Glomerular visceral epithelial cell (primary cell): ENCODE data around the gene XYLT1.
"Not testable (repeated sequence)": the region's sequence is repeated elsewhere in the genome, so short reads cannot be mapped to it uniquely, and the experiment has no call there.

ENCODE experiments used
- DNase-seq: peaks from one replicate; pipeline ENCODE4 v3.0.0-alpha.2; 2016; ENCODE audit errors: extremely low spot score

The XYLT1 gene

DNA sequence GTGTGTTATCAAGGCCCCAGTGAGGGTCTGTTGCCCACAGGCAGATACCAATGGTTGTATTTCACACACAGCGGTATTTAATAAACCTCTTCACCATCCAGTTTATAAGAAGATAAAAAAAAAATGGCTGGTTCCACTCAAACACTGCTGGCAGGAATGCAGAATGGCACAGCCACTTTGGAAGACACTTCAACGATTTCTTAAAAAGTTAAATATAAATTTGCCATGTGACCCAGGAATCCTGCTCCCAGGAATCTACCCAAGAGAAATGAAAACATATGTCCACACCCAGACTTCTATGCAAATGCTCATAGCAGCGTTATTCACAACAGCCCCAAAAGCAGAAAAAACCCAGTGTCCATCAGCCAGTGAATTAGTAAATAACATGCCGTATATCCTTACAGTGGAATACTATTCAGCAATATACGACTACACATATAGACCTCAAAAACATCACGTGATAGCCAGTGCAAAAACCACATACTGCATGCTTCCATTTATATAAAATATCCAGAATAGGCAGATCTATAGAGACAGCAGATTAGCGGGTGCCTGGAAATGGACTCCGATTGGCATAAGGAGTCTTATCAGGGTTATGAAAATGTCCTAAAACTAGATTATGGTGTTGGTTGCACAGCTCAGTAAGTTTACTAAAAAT is 38.7 kb downstream of the XYLT1 start:
- no peak for DNase-seq

DNA sequence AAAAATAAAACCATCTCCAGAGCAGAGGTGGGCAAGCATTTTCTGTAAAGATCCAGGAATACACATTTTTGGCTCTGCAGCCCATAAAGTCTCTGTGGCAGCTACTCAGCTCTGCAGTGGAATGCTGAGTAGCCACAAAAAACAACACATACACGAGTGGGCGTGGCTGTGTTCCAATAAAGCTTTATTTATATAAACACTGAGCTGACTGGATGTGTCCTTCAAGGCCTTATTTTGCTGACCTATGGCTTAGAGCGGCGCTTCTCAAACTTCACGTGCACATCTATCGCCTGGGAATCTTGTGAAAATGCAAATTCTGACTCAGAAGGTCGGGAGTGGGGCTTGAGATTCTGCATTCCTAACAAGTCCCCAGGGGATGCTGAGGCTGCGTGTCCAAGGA is 39.7 kb downstream of the XYLT1 start:
- no peak for DNase-seq

DNA sequence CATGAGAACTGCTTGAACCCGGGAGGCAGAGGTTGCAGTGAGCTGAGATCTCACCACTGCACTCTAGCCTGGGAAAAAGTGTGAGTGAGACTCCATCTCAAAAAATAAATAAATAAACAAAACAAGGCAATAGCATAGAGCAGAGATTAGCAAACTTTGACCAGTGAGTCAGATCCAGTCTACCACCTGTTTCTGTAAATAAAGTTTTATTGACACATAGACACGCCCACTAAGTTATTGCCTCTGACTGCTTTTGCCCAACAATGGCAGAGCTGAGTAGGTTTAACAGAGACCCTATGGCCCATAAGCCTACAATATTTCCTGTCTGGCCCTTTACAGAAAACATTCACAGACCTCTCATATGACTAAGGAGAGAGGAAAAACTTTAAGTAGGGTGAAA is 44.3 kb downstream of the XYLT1 start:
- no peak for DNase-seq

DNA sequence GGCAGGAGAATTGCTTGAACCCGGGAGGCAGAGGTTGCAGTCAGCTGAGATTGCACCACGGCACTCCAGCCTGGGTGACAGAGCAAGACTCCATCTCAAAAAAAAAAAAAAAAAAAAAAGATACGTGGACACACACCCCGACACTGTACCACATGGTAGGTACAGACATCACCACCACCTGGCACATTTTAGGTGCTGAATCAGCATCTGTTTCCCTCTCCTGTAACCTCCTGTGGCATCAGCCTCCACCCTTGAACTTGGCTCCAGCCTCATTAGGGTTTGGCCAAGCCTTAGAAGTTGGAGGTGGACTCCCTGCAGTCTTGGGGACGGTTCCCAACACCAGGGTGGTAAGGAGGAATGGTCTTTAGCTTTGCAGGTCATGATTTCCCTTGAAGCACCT is 46.0 kb downstream of the XYLT1 start:
- DNase-seq, result no peak

DNA sequence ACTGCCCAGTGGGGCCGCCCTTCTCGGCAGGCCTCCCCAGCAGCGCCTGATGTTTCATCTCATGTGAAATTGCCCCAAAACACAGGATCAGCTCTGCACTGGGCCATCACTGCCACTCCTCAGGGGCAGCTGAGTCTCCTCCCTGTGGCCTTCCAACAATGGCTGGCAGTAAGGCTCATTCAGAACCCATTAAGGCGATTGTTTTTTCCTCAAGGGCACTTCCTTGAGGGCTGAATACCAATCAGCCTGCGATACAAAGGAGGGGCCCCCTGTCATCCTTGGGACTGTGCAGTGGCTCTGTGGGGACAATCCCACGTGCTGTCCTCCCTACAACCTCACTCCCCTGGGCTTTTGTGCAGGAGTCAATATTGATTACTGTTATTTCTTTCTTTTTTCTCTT is 47.5 kb downstream of the XYLT1 start:
- no peak for DNase-seq

DNA sequence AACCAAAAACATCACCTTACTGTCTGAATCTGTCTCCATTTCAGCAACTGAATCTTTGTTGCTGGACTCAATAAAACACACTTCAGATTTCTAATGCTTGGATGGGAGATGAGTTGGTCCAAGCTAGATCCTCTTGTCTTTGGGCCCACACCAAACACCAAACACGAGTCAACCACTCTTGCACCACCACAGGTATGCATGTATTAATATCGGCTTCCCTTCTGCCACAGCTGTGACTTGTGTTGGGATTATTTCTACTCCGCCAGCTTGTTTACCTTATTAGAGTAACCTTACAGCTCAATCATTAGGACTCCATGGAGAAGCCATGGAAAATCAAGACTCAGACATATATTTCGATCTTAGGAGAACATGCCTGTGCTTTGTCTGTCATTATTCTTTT is 49.9 kb downstream of the XYLT1 start:
- no peak for DNase-seq

DNA sequence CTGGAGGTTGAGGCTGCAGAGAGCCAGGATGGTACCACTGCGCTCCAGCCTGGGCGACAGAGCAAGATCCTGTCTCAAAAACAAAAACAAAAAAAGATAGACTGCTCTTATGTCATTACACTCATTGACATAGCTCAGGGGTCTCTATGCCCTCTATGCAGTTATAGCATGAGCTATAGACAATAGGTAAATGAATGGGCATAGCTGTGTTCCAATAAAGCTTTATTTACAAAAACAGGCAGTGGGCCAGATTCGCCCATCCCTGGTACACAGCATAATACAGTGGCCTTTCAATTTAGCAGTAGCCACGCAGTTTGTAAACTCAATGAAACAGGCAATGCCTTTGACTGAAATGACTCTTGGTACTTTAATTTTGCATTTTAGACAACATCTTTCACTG is 51.5 kb downstream of the XYLT1 start:
- no peak for DNase-seq

DNA sequence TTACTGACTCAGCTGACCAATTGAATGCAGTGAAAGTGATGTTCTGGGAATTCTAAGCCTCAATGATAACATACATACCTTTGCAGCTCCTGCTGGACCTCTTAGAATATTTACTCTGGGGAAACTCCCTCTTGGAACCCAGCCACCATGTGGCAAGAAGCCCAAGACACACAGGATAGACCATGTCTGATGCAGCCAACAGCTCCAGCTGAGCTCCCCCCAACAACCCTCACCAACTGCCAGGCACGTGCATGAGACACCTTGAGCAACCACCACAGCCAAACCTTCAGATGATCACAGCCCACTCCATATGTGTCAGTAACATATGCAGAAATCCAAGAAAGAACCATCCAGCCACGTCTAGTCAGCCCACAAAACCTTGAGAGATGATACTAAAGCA is 53.0 kb downstream of the XYLT1 start:
- DNase-seq, result no peak

DNA sequence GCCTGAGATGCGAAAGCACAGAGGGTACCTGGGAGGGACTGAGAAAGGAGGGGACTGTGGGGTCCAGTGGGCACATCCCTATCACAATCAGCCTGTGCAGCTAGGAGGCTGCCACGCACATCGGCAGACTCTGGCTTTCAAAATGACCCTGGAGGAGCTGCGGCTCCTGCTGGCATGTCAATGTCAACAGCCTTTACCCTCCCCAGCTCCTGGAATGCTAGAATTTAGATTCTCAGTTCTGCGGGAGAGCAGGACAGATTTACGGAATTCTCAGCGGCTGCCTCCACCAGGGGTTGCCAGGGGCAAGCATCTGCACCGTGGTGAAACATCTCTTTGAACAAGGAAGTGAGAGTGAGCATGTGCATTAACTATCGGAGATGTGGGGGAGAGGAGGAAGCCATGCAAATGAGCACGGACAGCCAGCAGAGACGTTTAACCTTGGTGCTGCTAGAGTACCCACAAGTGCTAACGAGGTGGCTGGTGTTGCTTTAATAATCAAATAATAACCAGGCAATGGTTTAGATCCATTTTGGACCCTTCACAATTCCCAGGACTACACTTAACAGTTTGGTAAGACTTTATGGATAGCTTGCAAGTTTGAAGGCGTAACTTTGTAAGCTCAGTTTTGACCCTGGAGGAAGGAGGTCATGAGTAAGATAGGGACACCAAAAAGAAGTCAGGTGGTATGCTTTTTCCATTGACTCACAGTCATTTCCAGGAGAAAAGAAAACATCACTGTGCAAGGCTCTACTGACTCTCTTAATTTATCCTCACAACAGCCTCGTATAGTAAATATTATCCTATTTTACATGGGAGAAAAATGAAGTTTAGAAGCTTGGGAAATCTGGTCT is 54.1 kb downstream of the XYLT1 start:
- DNase-seq, result no peak

DNA sequence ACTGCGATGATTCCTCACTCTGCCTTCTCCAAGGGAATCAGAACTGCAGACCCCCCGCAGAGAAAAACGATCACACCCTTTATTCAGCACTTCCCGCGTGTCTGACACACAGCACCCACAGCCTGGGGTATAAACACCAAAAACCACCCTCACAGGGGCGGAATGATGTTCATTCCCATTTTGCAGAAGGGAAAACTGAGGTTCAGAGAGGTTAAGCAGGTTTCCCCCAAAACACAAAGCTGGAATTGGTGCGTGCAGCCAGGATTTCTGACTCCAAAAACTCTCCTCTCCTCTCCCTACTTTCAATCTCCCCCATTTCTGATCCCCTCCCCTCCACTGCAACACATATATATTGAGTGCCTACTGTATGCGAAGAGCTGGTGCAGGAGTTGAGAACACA is 55.8 kb downstream of the XYLT1 start:
- no peak for DNase-seq

DNA sequence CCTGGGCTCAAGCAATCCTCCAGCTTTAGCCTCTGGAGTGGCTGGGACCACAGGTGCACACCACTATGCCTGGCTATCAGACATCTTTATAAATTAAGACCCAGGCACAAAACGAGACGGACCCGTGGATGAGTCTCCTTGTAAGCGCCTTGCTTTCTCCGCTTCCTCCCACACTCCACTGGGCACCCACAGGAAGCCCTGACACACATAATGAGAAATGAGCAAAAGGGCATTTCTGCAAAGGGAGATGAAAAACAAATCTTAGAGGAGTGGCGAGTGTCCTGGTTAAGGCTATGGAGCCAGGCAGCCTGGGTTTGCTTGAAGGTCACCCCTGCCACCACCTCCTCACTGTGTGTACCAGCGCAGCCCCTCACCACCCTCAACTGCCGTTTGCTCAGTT is 56.3 kb downstream of the XYLT1 start:
- no peak for DNase-seq

DNA sequence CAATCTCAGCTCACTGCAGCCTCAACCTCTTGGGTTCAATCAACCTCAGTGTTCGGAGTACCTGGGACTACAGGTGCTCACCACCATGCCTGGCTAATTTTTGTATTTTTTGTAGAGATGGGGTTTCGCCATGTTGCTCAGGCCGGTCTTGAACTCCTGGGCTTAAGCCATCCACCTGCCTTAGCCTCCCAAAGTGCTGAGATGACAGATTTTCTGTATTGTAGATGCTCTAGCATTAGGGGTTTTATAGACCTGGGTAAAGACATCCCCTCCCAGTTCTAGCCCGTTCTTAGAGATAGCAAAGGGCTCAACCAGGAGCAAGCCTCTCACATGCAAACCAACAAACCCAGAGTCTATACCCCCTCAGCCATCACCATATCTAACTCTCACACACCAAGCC is 57.3 kb downstream of the XYLT1 start:
- no peak for DNase-seq

DNA sequence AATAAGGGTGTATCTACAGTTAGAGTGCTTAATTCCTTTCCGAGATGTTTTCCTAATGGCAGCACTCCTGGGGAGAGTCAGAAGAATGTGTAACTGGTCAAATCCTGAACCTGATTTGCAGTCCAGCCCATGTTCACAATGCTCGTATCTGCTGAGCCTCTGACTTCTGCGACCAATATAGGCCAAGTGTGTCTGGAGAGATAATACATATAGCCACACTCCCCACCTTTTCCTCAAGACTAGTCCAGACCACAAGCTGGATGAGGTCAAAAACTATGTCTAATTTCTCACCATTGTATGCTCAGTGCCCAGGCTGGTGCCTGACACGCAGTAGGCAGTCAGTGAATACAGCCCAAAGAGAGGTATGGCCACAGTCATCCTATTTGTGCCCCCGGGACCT is 58.0 kb downstream of the XYLT1 start:
- DNase-seq, result no peak

DNA sequence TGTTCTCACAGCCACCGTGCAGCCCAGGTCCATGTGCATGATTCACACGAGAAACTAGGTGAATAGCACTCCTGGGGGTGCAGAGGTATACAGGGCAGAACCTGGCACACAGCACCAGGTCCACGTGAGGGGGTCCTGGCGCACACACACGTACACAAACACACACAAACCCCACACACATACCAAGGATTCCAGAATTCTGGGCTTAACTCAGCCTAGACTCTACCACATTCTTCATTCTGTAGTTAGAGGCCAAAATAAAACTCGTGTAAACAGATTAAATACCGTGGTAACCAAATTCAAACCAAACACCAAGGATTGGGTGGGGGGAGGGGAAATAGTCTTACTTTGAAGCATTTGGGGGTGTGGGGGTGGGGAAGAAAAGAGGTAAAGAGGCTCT is 58.5 kb downstream of the XYLT1 start:
- DNase-seq, result no peak

DNA sequence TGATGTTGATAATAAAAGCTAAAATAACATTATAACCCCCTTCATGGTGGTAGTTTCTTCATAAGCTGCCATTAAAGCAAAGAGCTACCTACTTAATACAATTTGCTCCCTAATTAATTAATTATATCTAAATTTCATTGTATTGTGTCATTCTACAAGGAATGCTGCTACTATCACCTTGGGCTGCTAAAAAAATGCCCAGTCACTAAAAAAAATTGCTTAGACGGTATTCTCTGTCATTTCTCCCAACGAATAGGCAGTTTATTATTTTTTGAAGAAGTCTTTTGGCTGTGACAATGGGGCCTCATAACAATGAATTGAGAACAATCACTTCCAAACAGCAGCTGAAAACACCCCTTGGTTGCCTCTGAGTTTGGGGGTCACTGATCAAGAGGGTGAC is 59.5 kb downstream of the XYLT1 start:
- DNase-seq, result no peak

DNA sequence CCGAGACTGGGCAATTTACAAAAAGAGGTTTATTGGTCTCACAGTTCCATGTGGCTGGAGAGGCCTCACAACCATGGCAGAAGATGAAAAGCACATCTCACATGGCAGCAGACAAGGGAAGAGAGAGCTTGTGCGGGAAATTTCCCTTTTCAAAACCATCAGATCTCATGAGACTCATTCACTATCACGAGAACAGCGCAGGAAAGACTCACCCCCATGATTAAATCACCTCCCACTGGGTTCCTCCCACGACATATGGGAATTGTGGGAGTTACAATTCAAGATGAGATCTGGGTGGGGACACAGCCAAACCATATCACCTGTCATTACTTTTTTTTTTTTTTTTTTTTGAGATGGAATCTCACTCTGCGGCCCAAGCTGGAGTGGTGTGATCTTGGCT is 60.4 kb downstream of the XYLT1 start:
- not testable (repeated sequence) for DNase-seq

DNA sequence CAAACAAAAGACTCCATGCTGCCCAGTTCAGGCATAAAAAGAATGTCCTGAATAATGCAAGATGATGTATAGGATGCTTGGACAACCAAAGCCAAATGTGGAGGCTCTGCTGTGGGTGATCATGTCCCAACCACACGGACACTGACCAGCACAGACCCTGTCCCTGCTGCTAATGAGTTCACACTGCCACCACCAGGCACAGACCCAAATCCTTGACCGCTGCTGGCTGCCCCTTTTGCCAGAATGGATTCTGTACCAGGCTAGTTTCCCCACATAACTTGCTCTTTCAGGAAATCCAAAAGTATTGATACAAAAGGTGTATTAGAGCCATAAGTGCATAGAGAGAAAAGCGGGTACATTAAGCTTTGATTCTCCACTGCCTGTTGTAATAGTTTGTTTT is 60.9 kb downstream of the XYLT1 start:
- no peak for DNase-seq

DNA sequence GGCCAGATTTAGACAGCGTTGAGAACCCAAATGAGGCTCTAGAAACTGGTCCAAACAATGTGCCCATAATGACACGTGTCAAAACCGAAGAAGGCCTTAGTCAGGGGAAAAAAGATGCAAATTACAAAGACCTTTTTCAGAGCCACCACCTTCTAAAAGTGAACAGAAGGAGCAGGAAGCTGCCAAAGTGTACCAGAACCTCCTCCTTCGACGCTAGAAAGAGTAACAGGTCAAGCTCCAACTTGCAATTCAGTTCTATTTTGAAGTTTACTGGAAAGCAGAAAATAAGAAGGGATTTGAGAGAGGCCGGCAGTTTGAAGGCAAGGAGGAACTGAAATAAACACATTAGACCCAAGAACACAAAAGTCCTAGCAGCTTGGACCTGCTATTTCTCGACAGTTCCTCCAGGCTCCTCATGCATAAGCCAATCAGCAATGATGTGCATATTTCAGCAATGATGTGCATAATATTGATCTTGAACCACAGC is 61.8 kb downstream of the XYLT1 start:
- DNase-seq, result no peak

DNA sequence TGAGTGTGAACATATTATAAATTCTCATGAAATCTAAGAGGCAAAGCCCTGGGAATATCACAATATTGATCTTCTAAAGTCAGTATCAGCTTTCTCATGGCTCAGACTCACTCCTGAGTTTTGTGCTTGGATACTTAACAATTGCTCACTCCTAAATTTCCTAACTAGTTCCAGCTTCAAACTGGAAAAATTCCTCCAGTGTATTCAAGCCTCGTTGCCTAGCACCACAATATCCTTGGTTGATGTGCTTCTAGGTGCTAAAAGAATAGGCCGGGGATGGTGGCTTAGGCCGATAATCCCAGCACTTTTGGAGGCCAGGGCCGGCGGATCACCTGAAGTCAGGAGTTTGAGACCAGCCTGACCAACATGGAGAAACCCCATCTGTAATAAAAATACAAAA is 62.5 kb downstream of the XYLT1 start:
- DNase-seq, result no peak

DNA sequence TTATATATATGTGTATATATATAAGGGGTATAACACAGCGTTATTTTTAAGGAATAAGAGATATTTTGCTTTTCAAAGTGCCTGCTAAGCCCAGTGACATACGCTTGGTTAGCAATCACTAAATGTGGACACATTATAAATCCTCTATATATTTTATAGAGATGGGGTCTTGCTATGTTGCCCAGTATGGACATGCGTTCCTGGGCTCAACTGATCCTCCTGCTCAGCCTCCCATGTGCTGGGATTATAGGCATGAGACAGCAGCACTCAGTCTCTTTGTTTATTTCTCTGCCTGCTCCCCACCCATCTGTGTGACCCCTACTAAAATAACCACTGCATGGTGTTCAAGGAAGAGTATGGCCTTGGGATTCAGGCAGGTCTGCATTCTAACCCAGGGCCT is 63.4 kb downstream of the XYLT1 start:
- DNase-seq, result no peak

DNA sequence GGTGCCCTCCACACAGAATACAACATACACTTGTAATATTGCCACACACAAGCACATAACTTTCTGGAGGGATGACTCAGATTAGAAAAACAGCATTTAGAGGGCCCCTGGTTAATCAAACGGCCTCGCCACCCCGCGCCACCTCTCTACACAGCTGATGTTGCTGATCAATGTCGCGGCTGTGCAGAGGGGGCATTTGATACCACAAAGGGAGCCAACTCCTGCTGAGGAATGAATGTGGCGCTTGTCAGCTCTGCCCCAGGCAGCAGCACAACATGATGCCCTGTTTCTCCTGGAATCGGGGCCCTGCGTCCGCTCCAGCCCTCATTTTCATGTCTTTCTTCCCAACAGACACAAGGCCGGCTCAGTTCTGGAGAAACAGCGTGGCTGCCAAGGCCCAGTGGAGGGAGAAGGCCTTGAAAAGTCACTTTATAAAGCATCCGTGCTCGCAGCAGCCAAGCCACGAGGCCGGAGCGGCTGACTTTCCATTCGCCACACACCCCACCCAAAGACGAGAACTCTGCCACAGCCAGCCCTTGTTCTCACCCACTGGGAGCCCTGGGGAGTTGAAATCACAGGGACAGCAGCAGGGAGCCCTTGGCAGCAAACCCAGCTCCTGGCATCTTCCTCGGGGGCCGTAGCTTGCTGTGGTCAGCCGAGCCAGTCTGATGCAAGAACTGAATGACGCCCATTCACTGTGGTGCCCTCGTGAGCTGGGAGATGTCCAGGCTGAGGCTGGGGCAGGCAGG is 65.6 kb downstream of the XYLT1 start:
- DNase-seq, result no peak

DNA sequence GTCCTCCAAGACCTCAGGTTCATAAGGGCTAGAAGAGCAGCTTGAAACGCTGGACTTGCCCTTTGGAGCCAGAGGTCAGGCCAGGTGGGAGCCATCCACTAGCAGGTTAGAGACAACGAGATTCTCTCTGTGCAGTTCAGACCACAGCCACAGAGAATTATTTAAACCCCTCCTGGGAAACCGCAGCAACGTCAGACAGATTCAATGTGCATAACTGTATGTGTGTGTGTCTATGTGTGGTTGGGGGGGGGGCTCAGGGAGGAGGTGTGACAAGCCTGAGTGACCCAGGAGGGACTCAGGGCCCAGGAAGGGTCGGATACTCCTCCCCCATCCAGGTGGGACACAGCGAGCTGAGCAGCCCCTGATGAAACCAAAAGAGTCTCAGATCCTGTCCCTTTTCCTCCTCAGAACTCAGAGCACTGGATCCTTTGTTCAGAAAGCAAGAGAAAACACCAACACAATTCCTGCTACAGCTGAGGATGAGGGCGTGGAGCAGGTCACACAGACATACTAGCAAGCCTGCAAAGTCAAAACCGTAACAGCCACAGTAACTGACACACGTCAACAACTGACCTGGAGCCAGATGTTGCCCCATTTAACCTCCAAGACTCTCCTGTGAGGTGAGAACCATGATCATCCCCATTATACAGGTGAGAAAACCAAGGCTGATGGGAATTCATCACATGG is 66.8 kb downstream of the XYLT1 start:
- DNase-seq, result no peak
